GM21367 (cell line): ENCODE data around the gene AVPI1.
"Not testable (repeated sequence)": the region's sequence is repeated elsewhere in the genome, so short reads cannot be mapped to it uniquely, and the experiment has no call there.

ENCODE experiments used
- ATAC-seq: cut with Tn5 transposase; IDR thresholded peaks from one replicate; pipeline ENCODE4 v1.9.1; 2021; ENCODE audit not compliant: unreplicated experiment

AVPI1 gene

DNA sequence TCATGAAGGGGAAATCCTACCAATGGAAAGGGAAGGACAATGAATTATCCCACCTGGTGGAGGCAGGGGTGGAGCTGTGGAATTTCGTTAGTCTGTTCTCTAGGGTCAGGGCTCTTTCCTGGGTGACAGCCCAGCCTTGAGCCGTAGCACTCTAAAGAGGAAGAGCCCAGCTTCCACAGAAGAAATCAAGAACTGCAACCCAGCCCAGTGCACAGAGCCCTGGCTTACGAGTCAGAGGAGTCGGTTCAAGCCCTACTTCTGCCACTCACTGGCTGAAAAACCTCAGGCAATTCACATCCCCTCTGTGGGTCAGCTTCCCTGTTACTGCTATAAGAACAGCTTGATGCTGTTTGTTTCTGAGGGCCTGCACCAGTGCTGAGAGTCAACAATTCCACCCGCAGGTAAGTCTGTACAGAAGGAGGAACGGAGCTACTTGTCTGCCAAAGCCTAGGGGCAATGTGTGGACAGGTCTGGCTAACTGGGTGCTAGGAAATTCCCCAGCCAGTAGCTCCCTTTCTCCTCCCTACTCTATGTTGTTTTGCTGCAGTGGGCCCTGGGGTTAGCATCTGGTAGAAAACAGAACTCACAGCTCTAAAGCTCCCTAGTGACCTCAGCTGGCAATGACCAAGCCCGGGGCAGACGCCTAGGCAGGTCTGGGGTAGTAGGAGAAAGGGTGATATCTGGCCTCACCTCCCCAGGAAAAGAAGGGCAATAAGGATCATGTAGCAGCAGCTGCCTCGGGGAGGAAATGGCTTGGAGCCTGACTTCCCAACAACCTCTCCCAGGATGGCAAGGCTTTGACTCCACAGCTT, 3.3 kb downstream of the AVPI1 start:
- no peak for ATAC-seq

DNA sequence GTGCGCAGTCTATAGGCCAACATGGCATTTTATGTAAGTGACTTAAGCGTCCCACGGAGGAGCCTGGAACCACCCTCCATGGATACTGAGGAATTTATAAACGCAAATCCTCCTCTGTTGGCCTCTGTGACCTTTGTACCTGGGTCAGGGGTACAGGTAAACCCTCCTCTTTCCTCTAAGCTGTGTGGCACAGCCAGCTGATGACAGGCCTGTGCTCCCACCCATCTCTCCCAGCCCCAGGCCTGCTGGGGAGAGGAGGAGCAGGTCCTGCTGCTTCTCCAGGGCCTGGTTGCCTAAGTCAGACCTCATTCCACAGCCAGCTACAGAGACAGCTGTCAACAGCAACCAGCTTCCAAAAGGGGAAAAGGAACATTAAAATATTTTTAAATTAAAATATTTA, 5.0 kb downstream of the AVPI1 start:
- ATAC-seq = no peak

DNA sequence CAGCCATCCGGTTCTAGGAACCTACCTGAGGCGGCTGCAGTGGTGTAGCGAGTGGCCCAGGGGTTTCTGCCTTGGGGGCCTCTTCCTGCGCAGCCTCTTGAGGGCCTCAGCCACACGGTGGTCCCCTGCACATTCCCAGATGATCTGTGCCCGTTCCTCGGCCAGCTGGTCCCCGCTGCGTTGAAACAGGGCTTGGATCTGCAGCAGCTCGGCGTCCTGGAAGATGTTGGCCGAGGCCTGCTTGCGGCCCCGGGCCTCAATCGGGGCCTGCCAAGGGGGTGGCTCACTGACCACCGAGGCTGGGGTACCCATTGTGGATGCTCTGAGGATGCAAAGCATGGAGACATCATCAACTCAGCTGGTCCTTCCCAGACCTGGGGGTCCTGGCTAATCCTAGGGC, 7.4 kb downstream of the AVPI1 start:
- ATAC-seq = no peak

DNA sequence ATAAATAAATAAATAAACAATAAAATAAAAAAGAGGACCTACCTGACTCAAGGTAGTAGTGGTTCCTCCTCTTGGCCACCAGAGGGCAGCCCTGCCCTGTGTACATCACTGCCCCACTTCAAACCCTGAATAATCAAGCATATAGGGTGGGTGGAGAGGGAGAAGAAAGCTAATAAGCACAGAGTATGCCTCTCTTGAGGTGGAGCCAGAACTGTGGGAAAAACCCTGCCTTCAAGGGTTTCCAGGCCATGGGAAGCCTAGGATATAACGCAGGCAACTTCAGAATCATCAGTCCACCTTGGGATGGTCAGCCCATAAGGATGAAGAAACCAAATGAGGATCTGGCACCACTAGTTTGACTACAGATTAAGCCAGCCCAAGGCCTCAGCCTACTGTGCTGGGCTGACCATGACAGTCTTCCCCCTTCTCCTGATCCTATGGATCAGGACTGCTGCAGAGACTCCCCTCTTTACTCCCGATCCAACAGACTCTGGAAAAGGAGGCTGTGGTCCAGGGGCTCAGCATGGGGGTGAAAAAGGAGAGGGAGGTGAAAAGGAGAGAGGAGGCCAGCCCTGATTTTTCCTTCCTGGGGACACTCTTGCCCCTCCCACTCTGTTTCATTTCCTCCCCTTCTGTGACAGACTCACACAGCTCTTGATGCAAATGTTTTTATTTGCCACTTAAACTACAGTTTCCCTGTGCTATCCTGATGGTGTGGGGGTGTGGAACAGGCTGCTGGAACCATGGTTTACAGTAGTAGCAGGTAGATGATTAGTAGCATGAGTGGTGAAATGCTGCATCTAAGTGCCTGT, 10.1 kb downstream of the AVPI1 start:
- ATAC-seq = no peak

DNA sequence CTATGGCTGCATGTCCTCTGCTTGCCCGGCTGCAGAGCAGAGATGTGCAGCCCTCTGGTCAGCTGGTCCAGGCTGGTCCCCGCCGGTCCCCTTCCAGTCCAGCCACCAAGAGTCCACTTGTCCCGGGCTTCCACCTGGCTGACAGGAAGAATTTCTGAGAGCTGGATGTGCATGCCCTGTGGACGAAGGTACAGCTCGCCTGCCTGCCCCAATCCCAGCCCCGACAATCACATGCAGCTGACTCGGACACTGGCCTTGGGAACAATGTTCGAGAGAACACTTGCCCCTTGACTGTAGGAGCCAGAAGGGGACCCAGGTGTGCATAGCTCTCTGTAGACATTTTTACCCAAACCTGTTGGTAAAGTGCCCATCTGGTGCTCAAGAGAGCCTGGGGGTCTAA, 11.8 kb downstream of the AVPI1 start:
- ATAC-seq = no peak

DNA sequence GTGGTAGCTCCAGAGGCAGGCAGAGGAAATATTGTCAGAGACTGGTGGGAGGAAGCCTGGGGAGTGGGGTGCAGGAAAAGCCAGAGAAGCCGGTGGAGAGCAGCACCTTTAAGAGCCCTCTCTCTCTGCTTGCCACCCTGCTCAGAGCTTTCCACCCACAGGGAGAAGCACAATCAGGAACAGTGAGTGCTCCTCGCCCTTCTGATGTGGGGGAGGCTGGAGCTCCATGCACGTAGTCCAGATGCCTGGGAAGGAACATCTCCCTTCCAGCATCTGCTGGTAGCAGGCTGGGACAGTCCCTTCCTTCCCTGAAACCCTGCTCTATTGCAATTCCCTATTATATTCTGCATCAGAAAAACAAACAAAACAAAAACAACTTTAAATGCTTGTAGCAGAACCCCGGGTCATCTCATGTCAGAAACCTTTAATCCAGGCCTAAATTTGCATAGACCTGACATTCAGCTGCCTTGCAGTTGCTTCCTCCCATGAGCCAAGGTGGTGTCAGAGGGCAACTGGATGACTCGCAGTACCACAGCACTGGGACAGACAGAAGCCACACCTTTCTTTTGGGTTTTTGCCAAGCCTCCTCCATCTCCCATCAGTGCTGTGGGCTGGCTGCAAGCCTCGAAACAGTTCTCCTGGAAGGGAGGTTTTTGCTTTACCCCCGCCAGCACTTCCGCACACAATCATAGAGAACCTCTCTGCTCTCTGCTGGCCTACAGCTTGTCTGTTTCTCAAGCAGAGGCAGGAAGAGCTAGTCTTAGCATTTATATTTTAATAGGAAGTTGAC, 13.1 kb downstream of the AVPI1 start:
- no peak for ATAC-seq

DNA sequence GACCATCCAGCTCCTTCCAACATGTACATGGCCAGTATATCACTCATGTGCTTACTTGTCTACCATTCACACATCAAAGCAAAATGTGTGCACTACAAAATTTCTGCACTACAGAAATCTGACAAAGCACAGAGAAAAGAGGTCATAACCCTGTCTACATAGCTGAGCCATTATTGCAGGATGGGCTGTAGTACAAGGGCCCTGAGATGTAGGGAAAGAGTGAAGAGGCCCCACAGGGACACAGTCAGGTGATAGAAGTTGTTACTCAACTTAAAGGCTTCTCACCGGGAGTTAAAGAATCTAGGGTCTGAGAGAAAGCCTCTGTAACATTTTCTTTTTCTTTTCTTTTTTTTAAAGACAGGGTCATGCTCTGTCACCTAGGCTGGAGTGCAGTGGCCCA, 17.5 kb downstream of the AVPI1 start:
- no peak for ATAC-seq

DNA sequence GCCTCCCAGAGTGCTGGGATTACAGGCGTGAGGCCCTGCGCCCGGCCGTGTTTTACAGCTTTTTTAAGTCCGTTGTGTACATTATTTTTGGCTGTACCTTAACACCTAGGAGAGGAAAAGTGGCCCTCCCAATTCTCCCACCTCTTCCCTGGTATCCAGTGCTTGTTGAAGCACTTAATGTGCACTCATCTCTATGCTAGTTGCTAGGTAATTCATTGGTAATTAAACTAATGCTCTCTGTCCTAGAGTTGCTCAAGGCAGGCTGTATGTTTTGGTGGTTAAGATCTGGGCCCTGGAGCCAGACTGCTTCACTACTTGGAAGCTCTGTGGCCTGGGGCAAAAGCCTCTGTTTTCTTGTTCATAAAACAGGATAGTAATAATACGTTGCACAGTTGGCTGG, 19.6 kb downstream of the AVPI1 start:
- ATAC-seq = no peak

DNA sequence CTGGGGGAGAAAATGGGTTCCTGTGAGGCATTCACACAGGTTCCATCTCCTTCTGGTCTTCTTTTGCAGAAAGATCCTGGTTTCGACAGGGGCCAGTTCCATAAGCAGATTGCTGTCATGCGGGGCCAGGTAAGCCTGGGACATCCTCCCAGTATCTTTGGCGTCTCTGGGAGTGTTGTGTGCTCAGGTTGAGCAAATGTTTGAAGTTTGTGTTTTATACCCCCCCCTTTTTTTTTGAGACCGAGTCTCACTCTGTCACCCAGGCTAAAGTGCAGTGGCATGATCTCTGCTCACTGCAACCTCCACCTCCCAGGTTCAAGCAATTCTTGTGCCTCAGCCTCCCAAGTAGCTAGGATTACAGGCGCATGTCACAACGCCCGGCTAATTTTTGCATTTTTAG, 20.0 kb downstream of the AVPI1 start:
- ATAC-seq = no peak

DNA sequence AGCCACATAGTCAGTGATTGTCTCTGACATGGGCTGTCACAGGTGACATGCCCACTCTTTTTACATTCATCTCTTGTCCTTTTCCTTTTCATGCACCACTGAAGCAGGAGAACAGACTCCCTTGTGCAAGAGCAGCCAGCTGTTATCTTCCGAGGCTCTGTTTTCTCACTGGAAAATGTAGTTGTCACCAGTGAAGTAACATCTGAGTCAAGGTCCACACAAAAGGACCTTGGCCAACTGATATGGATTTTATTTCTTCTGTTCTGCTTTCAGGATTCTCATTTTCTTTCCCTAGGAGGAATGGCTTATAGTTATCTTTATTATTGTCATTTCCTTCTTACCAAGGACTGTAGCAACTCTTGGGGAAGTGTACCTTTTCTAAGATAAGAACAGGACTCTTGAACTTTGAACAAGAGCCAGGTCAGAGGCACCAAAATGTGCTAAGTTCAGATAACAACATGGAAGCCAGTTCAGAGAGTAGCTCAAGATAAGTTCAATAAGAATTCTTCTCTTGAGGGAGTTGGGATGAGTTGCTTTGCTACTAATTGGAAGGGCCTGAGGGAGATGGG, 22.7 kb downstream of the AVPI1 start:
- no peak for ATAC-seq

DNA sequence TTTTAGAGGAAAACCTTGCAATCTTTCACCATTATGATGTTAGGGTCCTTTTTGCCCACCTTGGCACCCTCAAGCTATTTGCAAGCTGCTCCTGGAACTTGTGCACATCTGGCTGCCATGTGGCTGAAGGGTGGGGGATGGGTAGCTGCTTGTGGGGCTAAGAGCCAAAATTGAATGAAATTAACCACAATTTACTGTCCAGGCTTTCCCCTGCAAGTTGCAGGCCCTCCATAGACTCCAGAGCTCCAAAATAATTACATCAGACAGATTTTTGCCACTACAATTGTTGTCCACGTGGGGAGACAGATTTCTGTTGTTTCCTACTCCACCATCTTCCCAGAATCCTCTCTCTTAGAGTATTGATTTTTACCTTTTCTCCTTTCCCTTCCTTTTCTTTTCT, 27.5 kb downstream of the AVPI1 start:
- ATAC-seq = no peak

DNA sequence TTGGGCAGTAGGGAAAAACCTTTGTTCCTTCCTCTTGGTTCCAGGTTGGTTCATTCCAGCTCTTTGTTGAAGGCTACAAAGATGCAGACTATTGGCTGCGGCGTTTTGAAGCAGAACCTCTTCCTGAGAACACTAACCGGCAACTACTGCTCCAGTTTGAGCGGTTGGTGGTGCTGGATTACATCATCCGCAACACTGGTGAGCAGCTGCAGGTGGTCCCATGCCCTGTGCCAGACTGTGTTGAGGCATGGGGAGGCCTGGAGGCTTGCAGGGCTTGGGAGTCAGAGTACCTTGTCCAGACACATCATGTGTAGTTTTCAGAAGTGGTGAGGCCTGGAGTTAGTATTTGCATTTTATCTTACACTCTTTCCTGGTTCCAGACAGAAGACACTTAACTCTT, 30.3 kb downstream of the AVPI1 start:
- ATAC-seq = no peak

DNA sequence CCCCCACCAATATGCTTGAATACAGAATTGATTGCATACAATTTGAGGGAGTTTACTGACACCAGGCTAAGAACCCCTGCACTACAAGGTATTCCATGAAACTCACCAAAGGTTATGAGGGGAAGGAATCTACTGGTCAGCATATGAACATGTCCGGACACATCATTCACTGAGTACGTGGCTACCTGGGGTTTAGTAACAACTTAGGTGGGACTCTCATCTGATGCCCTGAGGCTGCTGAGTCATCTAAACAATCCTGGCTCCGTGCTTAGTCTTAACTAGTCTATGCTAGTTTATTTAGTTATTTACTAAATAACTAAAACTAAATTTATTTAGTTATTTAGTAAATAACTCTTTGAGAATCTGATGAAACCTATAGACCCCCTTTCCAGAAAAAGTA, 35.3 kb downstream of the AVPI1 start:
- ATAC-seq = no peak

DNA sequence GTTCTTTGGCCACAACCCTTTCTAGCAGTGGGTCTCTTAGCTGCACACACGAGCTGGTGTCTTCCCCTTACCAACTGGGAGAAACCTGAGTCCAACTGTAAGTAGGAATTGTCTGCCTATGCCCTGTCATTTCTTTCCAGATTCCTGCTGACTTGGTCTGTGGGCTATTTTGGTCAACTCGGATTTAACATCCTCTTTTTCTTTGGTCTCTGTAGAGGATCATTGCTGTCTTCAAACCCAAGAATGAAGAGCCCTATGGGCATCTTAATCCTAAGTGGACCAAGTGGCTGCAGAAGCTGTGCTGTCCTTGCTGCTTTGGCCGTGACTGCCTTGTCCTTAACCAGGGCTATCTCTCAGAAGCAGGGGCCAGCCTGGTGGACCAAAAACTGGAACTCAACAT, 36.3 kb downstream of the AVPI1 start:
- ATAC-seq = no peak

DNA sequence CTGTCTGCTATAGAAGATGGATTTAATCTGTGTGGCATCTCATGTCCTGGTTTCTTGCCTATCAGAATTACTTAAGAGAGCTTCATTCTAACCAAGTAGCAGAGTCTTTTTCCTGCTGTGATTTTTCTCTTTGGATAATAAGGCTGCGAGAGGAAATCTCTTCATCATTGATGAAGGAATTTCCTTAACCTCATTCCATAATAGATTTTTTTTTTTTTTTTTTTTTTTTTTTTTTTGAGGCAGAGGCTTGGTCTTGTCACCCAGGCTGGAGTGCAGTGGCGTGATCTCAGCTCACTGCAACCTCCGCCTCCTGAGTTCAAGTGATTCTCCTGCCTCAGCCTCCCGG, 37.7 kb downstream of the AVPI1 start:
- ATAC-seq = not testable (repeated sequence)

DNA sequence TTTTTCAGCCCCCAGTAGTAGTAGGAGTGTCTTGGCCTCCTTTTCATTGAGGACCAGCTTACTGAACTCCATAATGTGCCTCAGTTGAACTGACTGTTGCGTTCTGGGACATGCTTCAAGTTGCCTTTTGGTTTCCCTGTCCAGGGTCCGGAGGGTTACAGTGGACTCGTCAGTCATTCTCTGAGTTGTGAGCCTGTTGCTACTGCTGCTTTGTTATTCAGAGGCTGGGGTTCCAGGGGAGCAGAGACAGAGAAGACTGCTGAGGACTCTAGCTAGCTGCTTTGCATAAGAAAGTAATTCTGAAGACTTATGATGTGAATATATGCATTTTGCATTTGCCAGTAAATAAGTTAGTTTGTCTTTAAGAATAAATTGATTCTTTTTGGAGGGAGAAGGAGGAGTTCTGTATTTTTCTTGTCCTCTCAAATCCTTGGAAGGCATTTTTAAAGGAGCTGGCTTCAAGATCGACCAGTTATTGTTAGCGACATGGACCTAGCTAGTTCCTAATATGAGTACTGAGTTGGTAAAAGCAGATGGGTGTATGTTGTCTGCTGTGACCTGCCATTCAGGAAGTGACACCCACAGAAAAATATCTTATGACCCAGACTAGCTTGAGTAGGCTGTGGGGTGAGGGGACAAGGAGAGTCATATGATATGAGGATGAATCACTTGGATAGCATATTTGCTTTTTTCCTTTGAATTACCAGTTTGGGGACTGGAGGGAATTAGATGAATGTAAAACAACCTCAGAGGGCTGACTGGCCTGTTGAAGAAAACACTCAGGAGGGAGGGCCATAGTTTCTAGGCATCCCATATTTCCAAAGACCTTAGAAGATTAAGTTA, 38.3 kb downstream of the AVPI1 start:
- ATAC-seq = peak; percentile 96

DNA sequence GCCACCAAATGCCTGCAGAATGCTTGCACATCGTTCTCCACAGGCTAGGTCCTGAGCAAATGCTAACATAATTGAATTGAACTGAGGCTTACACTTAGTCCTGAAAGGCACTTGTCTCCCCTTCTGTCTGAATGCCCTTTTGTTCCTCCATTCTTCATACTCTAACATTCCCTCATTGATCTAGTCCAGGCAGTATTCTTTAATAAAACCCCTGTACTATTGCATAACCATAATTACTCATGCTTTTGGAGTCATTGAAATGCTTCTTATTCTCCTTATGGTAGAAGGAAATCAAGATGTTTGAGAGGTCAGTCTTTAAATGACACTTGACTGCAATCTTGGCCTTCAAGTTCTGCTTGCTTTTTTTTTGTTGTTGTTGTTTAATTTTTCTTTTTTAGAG, 39.5 kb downstream of the AVPI1 start:
- ATAC-seq = no peak

DNA sequence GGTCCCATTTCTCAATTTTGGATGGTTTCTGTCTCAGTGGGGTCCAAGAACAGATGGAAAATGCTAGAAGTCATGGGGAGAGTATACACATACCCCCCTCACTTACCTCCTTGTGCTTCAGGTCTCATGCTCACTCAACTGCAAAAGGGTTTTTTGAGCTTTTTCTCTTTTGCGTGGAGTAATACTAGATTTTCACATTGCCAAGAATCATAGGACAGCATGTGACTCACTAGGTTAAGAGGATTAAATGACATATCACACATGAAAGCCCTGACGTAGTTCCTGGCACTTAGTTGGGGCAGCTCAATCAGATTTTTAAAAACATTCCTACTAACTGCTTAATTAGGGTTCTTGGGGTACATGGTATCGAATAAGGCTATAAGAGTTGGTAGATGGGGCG, 42.1 kb downstream of the AVPI1 start:
- ATAC-seq = no peak

DNA sequence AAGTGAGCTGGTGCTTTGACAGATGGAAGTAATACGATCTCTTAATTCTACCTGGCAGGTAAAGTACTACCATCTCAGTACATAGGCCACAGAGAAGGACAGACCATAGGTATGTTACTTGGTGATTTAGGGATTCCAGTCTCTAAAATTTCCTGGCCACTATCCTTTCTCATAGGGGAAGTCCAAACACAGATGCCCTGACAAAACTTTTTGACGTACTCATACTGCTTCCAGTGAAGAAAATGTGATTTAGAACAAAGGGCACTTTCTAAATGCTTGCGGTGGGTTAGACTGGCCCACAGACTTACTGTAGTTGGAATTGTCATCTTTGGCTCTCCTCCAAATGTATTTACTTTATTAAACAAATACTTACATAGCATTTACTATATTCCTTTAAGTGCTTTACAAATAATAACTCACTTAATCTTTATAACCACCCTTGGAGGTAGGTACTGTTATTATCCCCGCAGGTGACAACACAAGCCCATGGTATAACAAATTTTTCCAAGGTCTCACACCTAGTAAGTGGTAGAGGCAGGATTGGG, 43.5 kb downstream of the AVPI1 start:
- no peak for ATAC-seq

DNA sequence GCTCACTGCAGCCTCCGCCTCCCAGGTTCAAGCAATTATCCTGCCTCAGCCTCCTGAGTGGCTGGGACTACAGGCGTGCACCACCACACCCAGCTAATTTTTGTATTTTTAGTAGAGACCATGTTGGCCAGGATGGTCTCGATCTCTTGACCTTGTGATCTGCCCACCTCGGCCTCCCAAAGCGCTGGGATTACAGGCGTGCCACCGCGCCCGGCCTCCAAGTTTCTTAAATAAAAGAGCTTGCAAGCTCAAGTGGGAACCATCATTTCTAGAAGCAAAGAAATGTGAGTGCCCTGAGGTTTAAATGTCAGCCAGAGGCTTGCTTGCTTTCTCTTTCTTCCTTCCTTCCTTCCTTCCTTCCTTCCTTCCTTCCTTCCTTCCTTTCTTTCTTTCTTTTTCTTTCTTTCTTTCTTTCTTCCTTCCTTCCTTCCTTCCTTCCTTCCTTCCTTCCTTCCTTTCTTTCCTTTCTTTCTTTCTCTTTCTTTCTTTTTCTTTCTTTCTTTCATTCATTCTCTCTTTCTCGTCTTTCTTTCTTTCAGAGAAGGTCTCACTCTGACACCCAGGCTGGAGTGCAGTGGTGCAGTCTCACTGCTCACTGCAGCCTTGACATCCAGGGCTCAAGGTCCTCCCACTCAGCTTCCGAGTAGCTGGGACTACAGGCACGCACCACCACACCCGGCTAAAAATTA, 44.4 kb downstream of the AVPI1 start:
- not testable (repeated sequence) for ATAC-seq
